Activated T-cell treated with anti-CD3 and anti-CD28 coated beads, Interleukin-2, amount 50 U/mL, for 24 hours (primary cell): Measurements from ENCODE around the gene LMOD2.

Experiments used
- DNase-seq: peaks from one replicate; pipeline ENCODE4 v3.0.0-alpha.2; 2020
- H3K27ac Mint-ChIP-seq: 2 replicates; pipeline ENCODE4 v1.8.0; 2020; ENCODE audit warnings: mild to moderate bottlenecking, mixed read lengths
- H3K27me3 Mint-ChIP-seq: 2 replicates; pipeline ENCODE4 v1.8.0; 2020; ENCODE audit warnings: mixed read lengths
- H3K36me3 Mint-ChIP-seq: 2 replicates; pipeline ENCODE4 v1.8.0; 2020; ENCODE audit warnings: low read depth, mixed read lengths
- H3K4me1 Mint-ChIP-seq: 2 replicates; pipeline ENCODE4 v1.8.0; 2020; ENCODE audit warnings: low read depth, mixed read lengths
- H3K4me3 Mint-ChIP-seq: 2 replicates; pipeline ENCODE4 v1.8.0; 2020; ENCODE audit warnings: mild to moderate bottlenecking, moderate library complexity, mixed read lengths
- H3K9me3 Mint-ChIP-seq: 2 replicates; pipeline ENCODE4 v1.8.0; 2020; ENCODE audit warnings: mixed read lengths

LMOD2 gene

DNA sequence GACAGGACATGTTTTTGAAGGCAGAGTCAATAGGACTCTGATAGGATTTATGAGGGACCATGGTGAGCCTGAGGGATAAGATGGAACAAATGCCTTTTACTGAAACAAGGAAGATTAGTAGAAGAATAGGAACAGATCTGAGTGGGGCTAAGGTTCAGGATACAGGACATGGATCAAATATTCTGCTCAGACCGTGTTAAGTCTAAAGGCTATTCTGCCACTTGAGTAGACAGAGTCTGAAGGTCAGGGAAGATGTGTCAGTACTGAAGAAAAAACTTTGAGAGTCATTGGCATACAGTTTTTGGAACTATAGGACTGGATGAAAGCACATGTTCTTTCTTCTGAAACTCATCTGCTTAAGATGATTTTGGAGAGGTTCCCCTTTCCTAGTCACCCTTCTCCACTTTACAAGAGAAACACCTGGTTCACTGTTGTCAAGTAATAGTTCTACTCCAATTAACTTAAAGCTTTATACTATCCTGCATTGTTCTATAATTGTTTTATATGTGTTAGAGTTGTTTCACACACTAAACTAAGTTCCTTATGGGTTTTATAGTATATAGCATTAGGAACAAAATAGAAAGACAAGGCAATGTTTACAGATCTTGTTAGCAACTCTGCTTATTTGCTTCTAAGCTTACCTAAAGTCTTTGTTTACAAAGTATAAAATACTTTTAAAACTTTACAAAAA is 49.7 kb downstream of the LMOD2 start:
- Mint-ChIP-seq H3K9me3 (no peaks in the 10 kb centered on the region), H3K27ac (peak overlapping the region; percentile 2), H3K4me1 (peaks cover 2% of the 10 kb centered on the region), H3K36me3 (peaks cover 66% of the 10 kb centered on the region), H3K4me3 (no peak overlapping the region), H3K27me3 (no peaks in the 10 kb centered on the region)
- no peak for DNase-seq

DNA sequence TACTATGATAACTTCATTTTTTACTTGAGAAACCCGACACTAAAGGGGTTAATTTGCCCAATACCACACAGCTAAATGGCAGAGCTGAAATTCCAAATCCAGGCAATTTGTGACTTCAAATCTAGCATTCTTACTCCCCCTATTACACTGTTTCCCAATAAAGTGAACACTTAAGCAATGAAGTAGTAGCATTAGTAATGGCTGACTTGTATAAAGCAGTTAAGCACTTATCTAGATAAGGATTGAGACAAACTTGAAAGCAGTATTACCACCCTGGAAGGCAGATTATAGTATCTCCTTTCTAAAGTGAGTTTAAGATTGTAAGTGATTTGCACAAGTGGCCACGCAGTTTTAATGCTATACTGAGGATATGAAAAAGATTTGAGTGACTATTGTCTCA is 53.9 kb downstream of the LMOD2 start:
- peaks cover 41% of the 10 kb centered on the region for H3K36me3 Mint-ChIP-seq
- H3K27ac Mint-ChIP-seq, result no peak overlapping the region

DNA sequence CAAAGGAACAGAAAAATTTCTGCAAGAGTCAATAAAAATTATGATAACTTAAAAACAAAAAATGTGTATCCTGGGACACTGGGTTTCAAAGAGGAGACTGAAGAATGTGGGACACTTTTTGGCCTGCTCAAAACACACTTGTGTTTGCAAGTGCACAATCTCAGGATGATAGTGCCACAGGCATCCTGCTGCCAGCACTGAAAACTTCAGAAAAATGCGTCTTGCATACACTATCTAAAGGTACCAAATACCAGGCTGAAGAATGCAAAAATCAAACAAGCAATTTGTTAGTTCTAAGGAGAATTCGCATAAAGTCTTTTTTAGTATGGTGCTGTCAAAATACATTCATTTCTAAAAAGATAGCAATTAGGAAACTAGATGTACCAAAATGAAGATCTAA is 55.0 kb downstream of the LMOD2 start:
- Mint-ChIP-seq H3K9me3 (no peaks in the 10 kb centered on the region), H3K36me3 (peaks cover 30% of the 10 kb centered on the region), H3K4me3 (peak overlapping the region; percentile 8), H3K27me3 (no peaks in the 10 kb centered on the region), H3K4me1 (peaks cover 49% of the 10 kb centered on the region), H3K27ac (peak overlapping the region; percentile 91)
- DNase-seq, result no peak

More for the DNA sequence above, 53.9 kb downstream of the LMOD2 start:
- Mint-ChIP-seq H3K4me3 (no peak overlapping the region), H3K9me3 (no peaks in the 10 kb centered on the region), H3K4me1 (peaks cover 38% of the 10 kb centered on the region), H3K27me3 (no peaks in the 10 kb centered on the region)
- DNase-seq, result no peak

DNA sequence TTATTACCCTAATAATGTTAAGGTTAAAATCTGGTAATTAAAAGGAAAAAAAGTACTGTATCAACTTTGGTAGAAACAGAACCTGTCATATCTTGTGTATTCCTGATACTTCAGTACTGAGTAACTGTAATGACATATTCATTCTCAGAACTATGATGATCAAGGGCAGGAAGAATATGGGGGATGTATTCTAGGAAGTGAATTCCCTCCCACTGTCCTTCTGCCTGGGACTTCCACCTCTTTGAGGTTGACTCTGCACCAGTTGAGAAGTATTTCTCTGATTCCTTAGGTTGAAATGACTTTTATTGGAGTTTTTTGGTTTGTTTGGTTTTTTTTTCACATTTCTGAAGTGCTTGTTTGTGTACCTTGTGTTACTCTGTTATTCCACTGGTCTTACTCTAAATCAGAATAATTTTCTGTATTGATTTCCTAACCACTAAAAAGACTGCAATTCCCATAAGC is 56.2 kb downstream of the LMOD2 start:
- no peaks in the 10 kb centered on the region for H3K27me3 Mint-ChIP-seq
- DNase-seq, result no peak
- peaks cover 58% of the 10 kb centered on the region for H3K4me1 Mint-ChIP-seq
- peak overlapping the region; percentile 91 for H3K27ac Mint-ChIP-seq
- H3K36me3 Mint-ChIP-seq, result peaks cover 28% of the 10 kb centered on the region
- no peaks in the 10 kb centered on the region for H3K9me3 Mint-ChIP-seq
- no peak overlapping the region for H3K4me3 Mint-ChIP-seq

DNA sequence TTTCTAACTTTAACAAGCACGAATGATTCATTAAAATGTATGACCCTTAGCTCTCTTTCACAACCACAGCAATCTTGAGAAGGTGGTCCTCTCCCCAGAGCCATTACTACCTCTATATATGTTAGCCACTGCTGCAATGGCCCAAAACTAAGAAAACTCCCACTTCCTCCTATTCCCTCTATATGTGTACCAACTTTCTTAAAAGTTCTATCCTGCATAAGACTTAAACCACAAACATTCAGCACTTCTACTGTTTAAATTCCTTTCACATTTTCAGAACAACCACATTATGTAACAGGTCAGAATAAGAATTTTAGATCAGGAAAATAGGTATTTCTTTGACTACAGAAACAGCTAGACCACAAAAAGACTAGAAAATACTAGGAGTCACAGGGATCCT is 57.0 kb downstream of the LMOD2 start:
- H3K4me3 Mint-ChIP-seq, result no peak overlapping the region
- no peaks in the 10 kb centered on the region for H3K27me3 Mint-ChIP-seq
- peak overlapping the region; percentile 91 for H3K27ac Mint-ChIP-seq
- peaks cover 24% of the 10 kb centered on the region for H3K36me3 Mint-ChIP-seq
- peaks cover 65% of the 10 kb centered on the region for H3K4me1 Mint-ChIP-seq
- no peaks in the 10 kb centered on the region for H3K9me3 Mint-ChIP-seq
- DNase-seq, result no peak
